ENCODE data around the gene CNR1.

- TF ChIP-seq POLR2AphosphoS5 (IDR thresholded peaks at IDR 0.05; ENCODE audit: low read depth, low read length) (no peak), SIN3A (IDR thresholded peaks at IDR 0.05; ENCODE audit: borderline replicate concordance, insufficient read depth, low read depth, low read length) (no peak)
- TF ChIP-seq, protein P1, sequence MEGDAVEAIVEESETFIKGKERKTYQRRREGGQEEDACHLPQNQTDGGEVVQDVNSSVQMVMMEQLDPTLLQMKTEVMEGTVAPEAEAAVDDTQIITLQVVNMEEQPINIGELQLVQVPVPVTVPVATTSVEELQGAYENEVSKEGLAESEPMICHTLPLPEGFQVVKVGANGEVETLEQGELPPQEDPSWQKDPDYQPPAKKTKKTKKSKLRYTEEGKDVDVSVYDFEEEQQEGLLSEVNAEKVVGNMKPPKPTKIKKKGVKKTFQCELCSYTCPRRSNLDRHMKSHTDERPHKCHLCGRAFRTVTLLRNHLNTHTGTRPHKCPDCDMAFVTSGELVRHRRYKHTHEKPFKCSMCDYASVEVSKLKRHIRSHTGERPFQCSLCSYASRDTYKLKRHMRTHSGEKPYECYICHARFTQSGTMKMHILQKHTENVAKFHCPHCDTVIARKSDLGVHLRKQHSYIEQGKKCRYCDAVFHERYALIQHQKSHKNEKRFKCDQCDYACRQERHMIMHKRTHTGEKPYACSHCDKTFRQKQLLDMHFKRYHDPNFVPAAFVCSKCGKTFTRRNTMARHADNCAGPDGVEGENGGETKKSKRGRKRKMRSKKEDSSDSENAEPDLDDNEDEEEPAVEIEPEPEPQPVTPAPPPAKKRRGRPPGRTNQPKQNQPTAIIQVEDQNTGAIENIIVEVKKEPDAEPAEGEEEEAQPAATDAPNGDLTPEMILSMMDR (IDR thresholded peaks at IDR 0.05) = no peak
- TF ChIP-seq, protein P2, sequence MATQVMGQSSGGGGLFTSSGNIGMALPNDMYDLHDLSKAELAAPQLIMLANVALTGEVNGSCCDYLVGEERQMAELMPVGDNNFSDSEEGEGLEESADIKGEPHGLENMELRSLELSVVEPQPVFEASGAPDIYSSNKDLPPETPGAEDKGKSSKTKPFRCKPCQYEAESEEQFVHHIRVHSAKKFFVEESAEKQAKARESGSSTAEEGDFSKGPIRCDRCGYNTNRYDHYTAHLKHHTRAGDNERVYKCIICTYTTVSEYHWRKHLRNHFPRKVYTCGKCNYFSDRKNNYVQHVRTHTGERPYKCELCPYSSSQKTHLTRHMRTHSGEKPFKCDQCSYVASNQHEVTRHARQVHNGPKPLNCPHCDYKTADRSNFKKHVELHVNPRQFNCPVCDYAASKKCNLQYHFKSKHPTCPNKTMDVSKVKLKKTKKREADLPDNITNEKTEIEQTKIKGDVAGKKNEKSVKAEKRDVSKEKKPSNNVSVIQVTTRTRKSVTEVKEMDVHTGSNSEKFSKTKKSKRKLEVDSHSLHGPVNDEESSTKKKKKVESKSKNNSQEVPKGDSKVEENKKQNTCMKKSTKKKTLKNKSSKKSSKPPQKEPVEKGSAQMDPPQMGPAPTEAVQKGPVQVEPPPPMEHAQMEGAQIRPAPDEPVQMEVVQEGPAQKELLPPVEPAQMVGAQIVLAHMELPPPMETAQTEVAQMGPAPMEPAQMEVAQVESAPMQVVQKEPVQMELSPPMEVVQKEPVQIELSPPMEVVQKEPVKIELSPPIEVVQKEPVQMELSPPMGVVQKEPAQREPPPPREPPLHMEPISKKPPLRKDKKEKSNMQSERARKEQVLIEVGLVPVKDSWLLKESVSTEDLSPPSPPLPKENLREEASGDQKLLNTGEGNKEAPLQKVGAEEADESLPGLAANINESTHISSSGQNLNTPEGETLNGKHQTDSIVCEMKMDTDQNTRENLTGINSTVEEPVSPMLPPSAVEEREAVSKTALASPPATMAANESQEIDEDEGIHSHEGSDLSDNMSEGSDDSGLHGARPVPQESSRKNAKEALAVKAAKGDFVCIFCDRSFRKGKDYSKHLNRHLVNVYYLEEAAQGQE (IDR thresholded peaks at IDR 0.05; ENCODE audit: insufficient read depth in 1 of 2, low read depth in 2 of 2, low read length in 1 of 2) = no peak
These were observed 24.4 kb downstream of the CNR1 start for GRCh38 chr6:88141561-88142296.
